ENCODE data around the gene CFTR.
A peak's percentile ranks its signal among the peaks of the same experiment; 100 is the strongest.

Gene CFTR

DNA sequence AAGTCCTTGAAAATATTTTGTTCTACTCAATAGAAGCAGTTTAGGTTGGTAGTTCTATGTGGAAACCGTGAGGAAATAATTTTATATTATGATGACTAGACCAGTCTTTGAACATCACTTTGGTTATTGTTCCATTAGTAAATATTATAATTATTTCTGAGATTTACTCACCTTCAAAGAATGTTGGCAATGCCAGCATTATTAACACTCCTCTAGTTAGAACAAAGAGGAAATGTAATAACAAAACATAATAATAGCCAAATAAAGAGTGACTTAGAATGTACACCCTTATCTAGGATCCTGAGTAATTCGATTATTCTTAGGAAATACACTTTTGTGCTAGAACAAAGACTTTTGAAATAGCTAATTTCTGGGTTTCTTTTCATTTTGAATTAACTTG, 121.1 kb downstream of the CFTR start:
- no peak overlapping the region for H3K9ac ChIP-seq (ENCODE audit: low read depth in 1 of 2, low read length in 2 of 2)
- peaks cover 0 to 3% of the 10 kb centered on the region in 2 donors for H3K36me3 ChIP-seq (ENCODE audit: control insufficient read depth in 2 of 2, insufficient read depth in 2 of 2, low read length in 2 of 2)

DNA sequence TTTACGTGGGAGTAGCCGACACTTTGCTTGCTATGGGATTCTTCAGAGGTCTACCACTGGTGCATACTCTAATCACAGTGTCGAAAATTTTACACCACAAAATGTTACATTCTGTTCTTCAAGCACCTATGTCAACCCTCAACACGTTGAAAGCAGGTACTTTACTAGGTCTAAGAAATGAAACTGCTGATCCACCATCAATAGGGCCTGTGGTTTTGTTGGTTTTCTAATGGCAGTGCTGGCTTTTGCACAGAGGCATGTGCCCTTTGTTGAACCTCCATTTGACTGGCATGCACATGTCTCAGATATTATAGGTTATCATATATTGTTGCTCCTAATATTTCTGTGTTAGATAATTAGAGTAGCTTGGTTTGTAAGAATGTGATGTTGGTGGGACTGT, 123.8 kb downstream of the CFTR start:
- no peak overlapping the region for H3K4me3 ChIP-seq (ENCODE audit: low read length in 2 of 2)
- H3K27ac ChIP-seq (ENCODE audit: low read depth in 2 of 2, low read length in 2 of 2) = no peak overlapping the region
- peaks cover 4% of the 10 kb centered on the region in 2 donors for H3K4me1 ChIP-seq (ENCODE audit: control insufficient read depth in 2 of 2, insufficient read depth in 2 of 2, low read length in 2 of 2)
- no peaks in the 10 kb centered on the region for H3K9me3 ChIP-seq (ENCODE audit: control insufficient read depth in 2 of 2, low read length in 2 of 2)
- no peak overlapping the region for H3K9ac ChIP-seq (ENCODE audit: low read depth in 1 of 2, low read length in 2 of 2)
- H3K27me3 ChIP-seq (ENCODE audit: control insufficient read depth in 2 of 2, insufficient read depth in 2 of 2, low read length in 2 of 2) = no peaks in the 10 kb centered on the region
- no peaks in the 10 kb centered on the region for H3K36me3 ChIP-seq (ENCODE audit: control insufficient read depth in 2 of 2, insufficient read depth in 2 of 2, low read length in 2 of 2)

More for the DNA sequence above, 121.1 kb downstream of the CFTR start:
- no peaks in the 10 kb centered on the region for H3K27me3 ChIP-seq (ENCODE audit: control insufficient read depth in 2 of 2, insufficient read depth in 2 of 2, low read length in 2 of 2)
- H3K4me3 ChIP-seq (ENCODE audit: low read length in 2 of 2) = no peak overlapping the region
- H3K4me1 ChIP-seq (ENCODE audit: control insufficient read depth in 2 of 2, insufficient read depth in 2 of 2, low read length in 2 of 2) = peaks cover 4% of the 10 kb centered on the region in 2 donors
- H3K9me3 ChIP-seq (ENCODE audit: control insufficient read depth in 2 of 2, low read length in 2 of 2) = no peaks in the 10 kb centered on the region
- H3K27ac ChIP-seq (ENCODE audit: low read depth in 2 of 2, low read length in 2 of 2) = no peak overlapping the region

DNA sequence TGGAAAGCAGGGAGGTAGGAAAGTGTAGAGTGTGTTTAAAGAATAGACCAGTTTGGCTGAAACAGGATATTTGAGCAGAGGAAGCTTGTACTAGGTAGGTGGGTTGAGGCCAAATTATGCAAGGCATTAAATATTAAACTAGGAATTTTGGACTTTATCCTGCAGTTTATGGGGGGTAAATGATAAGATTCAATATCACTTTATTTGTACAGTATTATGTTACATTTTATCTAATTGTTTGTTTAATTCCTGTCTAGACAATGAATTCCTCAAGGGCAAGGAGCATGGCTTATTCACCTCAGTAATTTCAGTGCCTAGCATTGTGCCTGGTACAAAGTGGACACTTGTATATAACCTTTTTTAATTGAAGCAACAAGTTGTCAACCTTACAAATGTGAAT, 125.9 kb downstream of the CFTR start:
- Histone ChIP-seq H3K27me3 (ENCODE audit: control insufficient read depth in 2 of 2, insufficient read depth in 2 of 2, low read length in 2 of 2) (no peaks in the 10 kb centered on the region), H3K4me3 (ENCODE audit: low read length in 2 of 2) (no peak overlapping the region), H3K36me3 (ENCODE audit: control insufficient read depth in 2 of 2, insufficient read depth in 2 of 2, low read length in 2 of 2) (no peaks in the 10 kb centered on the region), H3K4me1 (ENCODE audit: control insufficient read depth in 2 of 2, insufficient read depth in 2 of 2, low read length in 2 of 2) (peaks cover 4% of the 10 kb centered on the region in 2 donors), H3K27ac (ENCODE audit: low read depth in 2 of 2, low read length in 2 of 2) (no peak overlapping the region), H3K9me3 (ENCODE audit: control insufficient read depth in 2 of 2, low read length in 2 of 2) (no peaks in the 10 kb centered on the region), H3K9ac (ENCODE audit: low read depth in 1 of 2, low read length in 2 of 2) (no peak overlapping the region)

DNA sequence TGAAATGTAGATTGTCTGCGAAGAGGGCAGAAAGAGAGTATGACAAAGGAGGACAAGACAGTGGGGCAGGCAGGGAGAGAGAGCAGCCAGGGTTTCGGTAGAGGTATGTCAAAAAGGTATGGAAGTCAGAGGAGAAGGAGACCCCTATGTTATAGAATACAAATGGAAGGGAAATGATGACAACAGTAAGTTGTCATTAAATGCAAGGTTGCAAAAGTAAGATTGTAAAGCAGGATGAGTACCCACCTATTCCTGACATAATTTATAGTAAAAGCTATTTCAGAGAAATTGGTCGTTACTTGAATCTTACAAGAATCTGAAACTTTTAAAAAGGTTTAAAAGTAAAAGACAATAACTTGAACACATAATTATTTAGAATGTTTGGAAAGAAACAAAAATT, 126.3 kb downstream of the CFTR start:
- H3K9ac ChIP-seq (ENCODE audit: low read depth in 1 of 2, low read length in 2 of 2) = no peak overlapping the region
- no peak overlapping the region for H3K27ac ChIP-seq (ENCODE audit: low read depth in 2 of 2, low read length in 2 of 2)
- H3K4me1 ChIP-seq (ENCODE audit: control insufficient read depth in 2 of 2, insufficient read depth in 2 of 2, low read length in 2 of 2) = peaks cover 4% of the 10 kb centered on the region in 2 donors

DNA sequence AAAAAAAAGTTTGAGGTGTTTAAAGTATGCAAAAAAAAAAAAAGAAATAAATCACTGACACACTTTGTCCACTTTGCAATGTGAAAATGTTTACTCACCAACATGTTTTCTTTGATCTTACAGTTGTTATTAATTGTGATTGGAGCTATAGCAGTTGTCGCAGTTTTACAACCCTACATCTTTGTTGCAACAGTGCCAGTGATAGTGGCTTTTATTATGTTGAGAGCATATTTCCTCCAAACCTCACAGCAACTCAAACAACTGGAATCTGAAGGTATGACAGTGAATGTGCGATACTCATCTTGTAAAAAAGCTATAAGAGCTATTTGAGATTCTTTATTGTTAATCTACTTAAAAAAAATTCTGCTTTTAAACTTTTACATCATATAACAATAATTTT, 130.6 kb downstream of the CFTR start:
- H3K9ac ChIP-seq (ENCODE audit: low read depth in 1 of 2, low read length in 2 of 2) = no peak overlapping the region
- H3K36me3 ChIP-seq (ENCODE audit: control insufficient read depth in 2 of 2, insufficient read depth in 2 of 2, low read length in 2 of 2) = peaks cover 0 to 3% of the 10 kb centered on the region in 2 donors
- H3K4me3 ChIP-seq (ENCODE audit: low read length in 2 of 2) = no peak overlapping the region
- no peaks in the 10 kb centered on the region for H3K9me3 ChIP-seq (ENCODE audit: control insufficient read depth in 2 of 2, low read length in 2 of 2)
- no peak overlapping the region for H3K27ac ChIP-seq (ENCODE audit: low read depth in 2 of 2, low read length in 2 of 2)
- peaks cover 2 to 12% of the 10 kb centered on the region in 2 donors for H3K4me1 ChIP-seq (ENCODE audit: control insufficient read depth in 2 of 2, insufficient read depth in 2 of 2, low read length in 2 of 2)
- no peaks in the 10 kb centered on the region for H3K27me3 ChIP-seq (ENCODE audit: control insufficient read depth in 2 of 2, insufficient read depth in 2 of 2, low read length in 2 of 2)

More for the DNA sequence above, 126.3 kb downstream of the CFTR start:
- Histone ChIP-seq H3K27me3 (ENCODE audit: control insufficient read depth in 2 of 2, insufficient read depth in 2 of 2, low read length in 2 of 2) (no peaks in the 10 kb centered on the region), H3K4me3 (ENCODE audit: low read length in 2 of 2) (no peak overlapping the region), H3K9me3 (ENCODE audit: control insufficient read depth in 2 of 2, low read length in 2 of 2) (no peaks in the 10 kb centered on the region), H3K36me3 (ENCODE audit: control insufficient read depth in 2 of 2, insufficient read depth in 2 of 2, low read length in 2 of 2) (no peaks in the 10 kb centered on the region)

DNA sequence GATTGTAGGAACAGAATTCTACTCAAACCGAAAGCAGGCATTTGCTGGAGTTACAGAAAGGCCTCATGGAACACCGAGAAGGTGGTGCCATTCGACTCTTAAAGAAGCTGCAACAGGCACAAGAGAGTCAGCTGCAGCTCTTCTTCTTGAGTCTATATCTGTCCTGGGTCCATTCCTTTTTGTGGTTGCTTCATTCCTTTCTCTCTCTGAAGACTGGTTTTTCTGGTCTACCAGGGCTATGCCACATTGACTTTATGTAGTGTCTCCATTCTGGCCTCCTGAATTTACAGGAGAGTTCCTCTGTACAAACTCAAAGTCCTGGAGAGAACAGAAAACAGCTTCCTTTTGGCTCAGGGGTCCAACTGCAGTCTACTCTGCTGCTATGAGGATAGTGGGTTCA, 132.8 kb downstream of the CFTR start:
- H3K4me3 ChIP-seq (ENCODE audit: low read length in 2 of 2) = no peak overlapping the region
- H3K9me3 ChIP-seq (ENCODE audit: control insufficient read depth in 2 of 2, low read length in 2 of 2) = no peaks in the 10 kb centered on the region
- H3K36me3 ChIP-seq (ENCODE audit: control insufficient read depth in 2 of 2, insufficient read depth in 2 of 2, low read length in 2 of 2) = peaks cover 0 to 3% of the 10 kb centered on the region in 2 donors
- H3K9ac ChIP-seq (ENCODE audit: low read depth in 1 of 2, low read length in 2 of 2) = no peak overlapping the region
- H3K27me3 ChIP-seq (ENCODE audit: control insufficient read depth in 2 of 2, insufficient read depth in 2 of 2, low read length in 2 of 2) = no peaks in the 10 kb centered on the region
- no peak overlapping the region for H3K27ac ChIP-seq (ENCODE audit: low read depth in 2 of 2, low read length in 2 of 2)
- H3K4me1 ChIP-seq (ENCODE audit: control insufficient read depth in 2 of 2, insufficient read depth in 2 of 2, low read length in 2 of 2) = peaks cover 3 to 22% of the 10 kb centered on the region in 2 donors

DNA sequence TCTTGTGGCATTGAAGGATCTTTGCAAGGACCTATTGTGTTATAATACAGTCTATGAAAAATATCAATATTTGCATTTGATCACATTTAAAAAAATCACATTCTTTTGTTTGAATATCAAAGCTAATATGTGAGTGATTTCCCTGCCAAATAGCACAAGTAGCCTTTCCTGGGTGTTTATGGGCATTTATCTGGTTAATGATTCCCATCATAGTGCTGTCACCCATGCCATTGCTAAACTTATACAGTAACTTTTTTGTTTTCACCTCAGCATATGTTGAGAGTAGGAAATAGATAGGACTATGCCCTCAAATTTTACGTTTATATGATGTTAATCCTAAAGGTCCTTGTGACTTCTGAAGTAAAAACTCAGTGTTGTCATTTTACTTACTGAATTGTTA, 136.9 kb downstream of the CFTR start:
- H3K9ac ChIP-seq (ENCODE audit: low read depth in 1 of 2, low read length in 2 of 2) = no peak overlapping the region
- no peaks in the 10 kb centered on the region for H3K27me3 ChIP-seq (ENCODE audit: control insufficient read depth in 2 of 2, insufficient read depth in 2 of 2, low read length in 2 of 2)
- no peaks in the 10 kb centered on the region for H3K9me3 ChIP-seq (ENCODE audit: control insufficient read depth in 2 of 2, low read length in 2 of 2)
- H3K4me1 ChIP-seq (ENCODE audit: control insufficient read depth in 2 of 2, insufficient read depth in 2 of 2, low read length in 2 of 2) = peaks cover 3 to 23% of the 10 kb centered on the region in 2 donors
- H3K27ac ChIP-seq (ENCODE audit: low read depth in 2 of 2, low read length in 2 of 2) = peak overlapping the region; percentile 3 to 36
- no peak overlapping the region for H3K4me3 ChIP-seq (ENCODE audit: low read length in 2 of 2)
- peaks cover 0 to 3% of the 10 kb centered on the region in 2 donors for H3K36me3 ChIP-seq (ENCODE audit: control insufficient read depth in 2 of 2, insufficient read depth in 2 of 2, low read length in 2 of 2)

DNA sequence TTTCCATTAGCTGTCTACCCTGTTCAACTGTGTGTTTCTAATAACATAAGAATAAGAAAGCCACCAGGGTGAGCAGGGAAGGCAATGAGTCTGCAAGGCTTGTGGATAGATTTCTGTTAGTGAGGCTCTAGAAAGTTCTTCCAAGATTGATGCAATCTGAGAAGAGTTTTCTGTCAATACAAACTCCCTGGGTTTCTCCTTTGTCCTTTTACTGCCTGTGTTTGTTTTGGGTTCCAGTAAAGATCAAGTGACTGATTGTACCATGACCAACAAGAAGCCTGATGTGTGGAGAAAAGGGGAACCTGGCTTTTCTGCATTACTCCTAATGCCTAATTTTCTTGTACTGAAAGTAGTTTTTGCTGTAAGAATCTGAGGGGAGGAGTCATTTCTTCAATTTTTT, 139.9 kb downstream of the CFTR start:
- Histone ChIP-seq H3K27me3 (ENCODE audit: control insufficient read depth in 2 of 2, insufficient read depth in 2 of 2, low read length in 2 of 2) (no peaks in the 10 kb centered on the region), H3K36me3 (ENCODE audit: control insufficient read depth in 2 of 2, insufficient read depth in 2 of 2, low read length in 2 of 2) (peaks cover 0 to 4% of the 10 kb centered on the region in 2 donors), H3K27ac (ENCODE audit: low read depth in 2 of 2, low read length in 2 of 2) (no peak overlapping the region), H3K9me3 (ENCODE audit: control insufficient read depth in 2 of 2, low read length in 2 of 2) (no peaks in the 10 kb centered on the region), H3K4me3 (ENCODE audit: low read length in 2 of 2) (no peak overlapping the region), H3K9ac (ENCODE audit: low read depth in 1 of 2, low read length in 2 of 2) (no peak overlapping the region), H3K4me1 (ENCODE audit: control insufficient read depth in 2 of 2, insufficient read depth in 2 of 2, low read length in 2 of 2) (peaks cover 3 to 16% of the 10 kb centered on the region in 2 donors)

DNA sequence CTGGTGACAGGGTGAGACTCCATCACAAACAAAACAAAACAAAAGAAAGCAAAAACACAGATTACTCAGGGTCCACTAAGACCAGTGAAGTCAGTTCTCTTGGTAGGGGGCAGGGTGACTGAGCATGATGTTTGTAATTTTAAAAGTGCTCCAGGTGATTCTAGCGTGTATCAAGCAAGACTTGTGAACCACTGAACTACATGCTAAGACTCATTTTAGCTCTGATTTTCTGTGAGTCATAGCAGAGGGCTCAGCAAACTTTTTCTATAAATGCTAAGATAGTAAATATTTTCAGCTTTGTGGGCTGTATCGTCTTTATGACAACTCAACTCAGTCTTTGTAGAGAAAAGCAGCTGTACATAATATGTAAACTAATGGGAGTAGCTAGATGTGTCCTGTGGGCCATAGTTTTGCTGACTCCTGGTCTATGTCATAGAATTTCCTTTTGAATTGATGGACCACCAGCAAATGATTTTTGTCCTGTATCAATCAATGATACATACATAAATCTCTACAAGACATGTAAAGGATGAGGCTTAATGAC, 141.3 kb downstream of the CFTR start:
- Histone ChIP-seq H3K4me1 (ENCODE audit: control insufficient read depth in 2 of 2, insufficient read depth in 2 of 2, low read length in 2 of 2) (peaks cover 3 to 13% of the 10 kb centered on the region in 2 donors), H3K9ac (ENCODE audit: low read depth in 1 of 2, low read length in 2 of 2) (no peak overlapping the region), H3K4me3 (ENCODE audit: low read length in 2 of 2) (no peak overlapping the region), H3K36me3 (ENCODE audit: control insufficient read depth in 2 of 2, insufficient read depth in 2 of 2, low read length in 2 of 2) (peaks cover 0 to 9% of the 10 kb centered on the region in 2 donors), H3K27me3 (ENCODE audit: control insufficient read depth in 2 of 2, insufficient read depth in 2 of 2, low read length in 2 of 2) (no peaks in the 10 kb centered on the region), H3K27ac (ENCODE audit: low read depth in 2 of 2, low read length in 2 of 2) (no peak overlapping the region), H3K9me3 (ENCODE audit: control insufficient read depth in 2 of 2, low read length in 2 of 2) (no peaks in the 10 kb centered on the region)

DNA sequence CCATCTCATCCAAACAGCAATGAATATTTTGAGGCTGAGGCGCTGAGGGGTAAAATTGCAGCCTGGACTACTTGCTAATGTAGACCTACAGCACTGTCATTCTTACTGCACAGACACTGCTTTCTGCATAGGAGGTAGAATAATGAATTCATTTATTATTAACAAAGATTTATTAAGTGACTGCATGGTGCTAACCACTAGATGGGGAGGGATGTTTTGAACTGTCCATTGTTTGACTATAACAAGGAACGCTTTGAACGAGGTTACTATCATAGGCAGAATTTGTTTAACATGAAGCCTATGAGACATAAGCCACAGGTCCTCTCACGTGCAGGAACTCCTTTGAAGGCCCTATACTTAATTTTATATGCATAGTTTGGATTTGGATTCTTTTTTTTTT, 143.8 kb downstream of the CFTR start:
- Histone ChIP-seq H3K27ac (ENCODE audit: low read depth in 2 of 2, low read length in 2 of 2) (no peak overlapping the region), H3K9ac (ENCODE audit: low read depth in 1 of 2, low read length in 2 of 2) (no peak overlapping the region), H3K36me3 (ENCODE audit: control insufficient read depth in 2 of 2, insufficient read depth in 2 of 2, low read length in 2 of 2) (peaks cover 0 to 9% of the 10 kb centered on the region in 2 donors), H3K27me3 (ENCODE audit: control insufficient read depth in 2 of 2, insufficient read depth in 2 of 2, low read length in 2 of 2) (no peaks in the 10 kb centered on the region), H3K4me3 (ENCODE audit: low read length in 2 of 2) (no peak overlapping the region), H3K9me3 (ENCODE audit: control insufficient read depth in 2 of 2, low read length in 2 of 2) (no peaks in the 10 kb centered on the region), H3K4me1 (ENCODE audit: control insufficient read depth in 2 of 2, insufficient read depth in 2 of 2, low read length in 2 of 2) (no peaks in the 10 kb centered on the region)

DNA sequence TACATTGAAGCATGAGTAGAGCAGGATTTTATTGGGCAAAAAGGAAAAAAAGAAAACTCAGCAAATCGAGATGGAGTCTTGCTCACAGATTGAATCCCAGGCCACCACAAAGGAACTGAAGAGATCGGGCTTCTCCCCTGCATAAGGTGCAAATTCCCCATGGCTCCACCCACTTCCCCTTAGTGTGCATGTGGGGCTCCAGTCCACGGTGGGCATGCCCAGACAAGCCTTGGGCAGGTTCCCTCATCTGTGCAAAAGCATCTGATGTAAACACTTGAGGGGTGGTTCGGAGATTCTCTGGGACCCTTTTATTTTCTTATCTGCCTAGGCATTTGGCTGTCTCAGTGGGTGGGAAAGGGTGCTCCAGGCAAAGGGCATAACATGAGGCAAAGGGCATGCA, 150.7 kb downstream of the CFTR start:
- Histone ChIP-seq H3K9me3 (ENCODE audit: control insufficient read depth in 2 of 2, low read length in 2 of 2) (no peaks in the 10 kb centered on the region), H3K27me3 (ENCODE audit: control insufficient read depth in 2 of 2, insufficient read depth in 2 of 2, low read length in 2 of 2) (no peaks in the 10 kb centered on the region), H3K4me3 (ENCODE audit: low read length in 2 of 2) (no peak overlapping the region), H3K27ac (ENCODE audit: low read depth in 2 of 2, low read length in 2 of 2) (no peak overlapping the region), H3K9ac (ENCODE audit: low read depth in 1 of 2, low read length in 2 of 2) (no peak overlapping the region), H3K36me3 (ENCODE audit: control insufficient read depth in 2 of 2, insufficient read depth in 2 of 2, low read length in 2 of 2) (no peaks in the 10 kb centered on the region), H3K4me1 (ENCODE audit: control insufficient read depth in 2 of 2, insufficient read depth in 2 of 2, low read length in 2 of 2) (no peaks in the 10 kb centered on the region)

All from mucosa of rectum (tissue), 2 donors.